Measurements from ENCODE around the gene CEP295NL.

CEP295NL gene

DNA sequence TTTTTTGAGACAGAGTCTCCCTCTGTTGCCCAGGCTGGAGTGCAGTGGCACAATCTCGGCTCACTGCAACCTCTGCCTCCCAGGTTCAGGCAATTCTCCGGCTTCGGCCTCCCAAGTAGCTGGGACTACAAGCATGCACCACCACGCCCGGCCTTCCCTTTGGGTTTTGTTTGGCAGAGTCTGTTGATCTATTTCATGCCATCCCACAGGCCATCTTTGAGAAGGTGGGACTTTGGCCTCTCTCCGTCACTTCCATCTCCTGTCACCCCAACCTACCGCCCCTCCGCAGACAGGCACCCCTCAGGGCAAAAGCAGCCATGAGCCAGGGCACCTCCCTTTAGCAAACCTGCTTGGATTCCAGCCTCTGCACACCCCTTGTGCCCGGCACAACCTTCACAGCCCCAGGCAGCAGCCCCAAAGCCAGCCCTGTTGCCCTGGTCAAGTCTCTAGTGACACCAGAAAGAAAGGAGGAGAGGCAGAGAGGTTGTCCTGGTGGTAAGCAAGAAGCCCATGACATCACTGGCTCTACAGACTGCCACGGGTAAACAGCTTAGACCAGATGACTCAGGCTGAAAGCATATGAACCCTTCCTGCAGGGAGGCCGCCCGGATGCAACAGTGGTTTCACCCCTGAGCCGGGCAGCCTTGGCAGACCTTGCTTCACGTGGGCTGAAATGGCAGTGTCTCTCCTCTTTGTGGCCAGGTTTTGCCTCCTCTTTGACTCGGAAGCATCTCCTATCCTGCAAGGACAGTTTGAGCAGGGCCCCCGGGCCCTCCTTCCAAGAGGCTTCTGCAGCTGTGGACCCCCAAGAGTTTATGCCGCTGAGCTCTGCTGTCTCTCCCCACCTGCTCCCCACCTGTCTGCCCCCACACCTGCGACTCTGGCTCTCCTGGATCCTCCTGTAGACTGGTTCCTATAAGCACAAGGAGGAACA, 30.3 kb upstream of the CEP295NL start:
- TF ChIP-seq, protein P1, sequence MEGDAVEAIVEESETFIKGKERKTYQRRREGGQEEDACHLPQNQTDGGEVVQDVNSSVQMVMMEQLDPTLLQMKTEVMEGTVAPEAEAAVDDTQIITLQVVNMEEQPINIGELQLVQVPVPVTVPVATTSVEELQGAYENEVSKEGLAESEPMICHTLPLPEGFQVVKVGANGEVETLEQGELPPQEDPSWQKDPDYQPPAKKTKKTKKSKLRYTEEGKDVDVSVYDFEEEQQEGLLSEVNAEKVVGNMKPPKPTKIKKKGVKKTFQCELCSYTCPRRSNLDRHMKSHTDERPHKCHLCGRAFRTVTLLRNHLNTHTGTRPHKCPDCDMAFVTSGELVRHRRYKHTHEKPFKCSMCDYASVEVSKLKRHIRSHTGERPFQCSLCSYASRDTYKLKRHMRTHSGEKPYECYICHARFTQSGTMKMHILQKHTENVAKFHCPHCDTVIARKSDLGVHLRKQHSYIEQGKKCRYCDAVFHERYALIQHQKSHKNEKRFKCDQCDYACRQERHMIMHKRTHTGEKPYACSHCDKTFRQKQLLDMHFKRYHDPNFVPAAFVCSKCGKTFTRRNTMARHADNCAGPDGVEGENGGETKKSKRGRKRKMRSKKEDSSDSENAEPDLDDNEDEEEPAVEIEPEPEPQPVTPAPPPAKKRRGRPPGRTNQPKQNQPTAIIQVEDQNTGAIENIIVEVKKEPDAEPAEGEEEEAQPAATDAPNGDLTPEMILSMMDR (IDR thresholded peaks at IDR 0.05; ENCODE audit: low read depth, low read length): no peak
- DNase-seq: no peak
- no peaks in the 10 kb centered on the region for H3K36me3 ChIP-seq
- peak overlapping the region; percentile 35 for H3K4me3 ChIP-seq (ENCODE audit: low read depth, low read length)
- no peaks in the 10 kb centered on the region for H3K9me3 ChIP-seq
- H3K4me1 ChIP-seq: peaks cover 25% of the 10 kb centered on the region
- H3K27me3 ChIP-seq: no peaks in the 10 kb centered on the region

- no peak overlapping the region for H3K4me3 ChIP-seq (ENCODE audit: low read depth, low read length)
- peaks cover 18% of the 10 kb centered on the region for H3K4me1 ChIP-seq
- H3K27me3 ChIP-seq: no peaks in the 10 kb centered on the region
- no peaks in the 10 kb centered on the region for H3K9me3 ChIP-seq
- no peaks in the 10 kb centered on the region for H3K36me3 ChIP-seq
- TF ChIP-seq, protein P1 (IDR thresholded peaks at IDR 0.05; ENCODE audit: low read depth, low read length): no peak
- DNase-seq: no peak
Measured at GRCh38 chr17:78929908-78930775, 27.1 kb upstream of the CEP295NL start.

DNA sequence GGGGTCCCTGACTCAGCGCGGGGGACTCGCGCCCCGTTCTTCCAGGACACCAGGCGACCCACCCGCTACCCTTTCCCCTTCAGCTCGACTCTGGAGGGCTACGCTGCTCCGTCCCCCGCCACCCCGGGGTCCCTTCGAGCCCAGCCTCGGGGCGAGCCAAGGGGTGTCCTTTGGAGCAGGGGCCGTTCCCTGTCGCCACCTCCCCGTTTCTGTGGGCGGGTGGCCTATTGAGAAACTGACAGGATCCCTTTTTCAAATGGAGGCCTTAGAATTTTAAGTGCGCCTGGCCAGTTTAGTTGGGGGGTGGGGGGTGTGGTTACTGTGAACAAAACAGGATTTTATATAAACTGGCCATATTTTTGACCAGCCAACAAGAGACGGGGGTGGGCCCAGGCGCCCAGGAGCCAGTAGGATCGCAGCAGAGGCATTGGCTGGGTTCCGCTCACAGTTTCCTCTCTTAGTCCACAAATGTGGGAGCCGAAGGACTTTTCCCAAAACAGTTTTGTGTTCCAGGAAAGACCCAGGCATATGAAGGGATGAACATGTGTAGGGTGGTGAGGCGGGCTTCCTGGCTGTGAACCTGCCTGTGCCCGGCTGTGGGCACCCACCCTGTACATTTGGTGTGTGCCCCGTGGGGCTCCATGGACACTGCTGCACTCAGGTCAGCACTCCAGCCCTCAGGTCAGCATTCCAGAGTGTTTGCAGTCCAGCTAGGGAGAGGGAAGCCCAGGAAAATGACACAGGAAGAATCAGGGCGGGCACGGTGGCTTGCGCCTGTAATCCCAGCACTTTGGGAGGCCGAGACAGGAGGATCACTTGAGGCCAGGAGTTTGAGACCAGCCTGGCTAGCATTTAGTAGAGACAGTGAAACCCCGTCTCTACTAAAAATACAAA, 22.9 kb upstream of the CEP295NL start:
- H3K9me3 ChIP-seq: no peaks in the 10 kb centered on the region
- TF ChIP-seq, protein P1 (IDR thresholded peaks at IDR 0.05; ENCODE audit: low read depth, low read length): no peak
- no peaks in the 10 kb centered on the region for H3K36me3 ChIP-seq
- H3K4me1 ChIP-seq: peaks cover 8% of the 10 kb centered on the region
- DNase-seq: no peak
- H3K27me3 ChIP-seq: no peaks in the 10 kb centered on the region
- H3K4me3 ChIP-seq (ENCODE audit: low read depth, low read length): peak overlapping the region; percentile 54

DNA sequence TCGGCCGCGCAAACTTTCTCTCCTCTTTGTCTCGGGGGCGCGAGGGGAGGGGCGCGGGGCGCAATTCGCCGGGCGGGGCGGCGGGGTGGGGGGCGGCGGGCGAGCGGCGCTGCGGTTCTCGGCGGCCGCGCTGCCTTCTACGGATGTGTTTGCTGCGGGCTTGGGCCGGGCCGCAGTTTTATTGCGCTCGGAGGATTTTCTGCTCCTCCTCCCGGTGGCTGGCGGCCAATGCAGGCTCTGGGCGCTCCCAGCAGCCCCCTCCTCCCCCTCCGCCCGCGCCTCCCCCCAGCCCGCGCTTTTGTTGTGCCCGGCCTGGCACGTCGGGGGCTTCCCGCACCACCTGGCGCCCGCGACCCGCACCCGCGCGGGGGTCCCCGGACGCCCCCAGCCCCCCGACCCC, 22.2 kb upstream of the CEP295NL start, which contains the start of gene TIMP2:
TIMP2 (minus strand) TSS at position 154 of the 400 bp plus-strand sequence. CDS start 299 bp downstream, outside the sequence.
- peak; percentile 93 for DNase-seq
- peaks cover 12% of the 10 kb centered on the region for H3K4me1 ChIP-seq
- H3K27me3 ChIP-seq: no peaks in the 10 kb centered on the region
- H3K36me3 ChIP-seq: no peaks in the 10 kb centered on the region
- H3K4me3 ChIP-seq (ENCODE audit: low read depth, low read length): peak within 1 kb of the TSS; percentile 61
- H3K9me3 ChIP-seq: no peaks in the 10 kb centered on the region
- TF ChIP-seq, protein P1 (IDR thresholded peaks at IDR 0.05; ENCODE audit: low read depth, low read length): peak; percentile 21; the same call in 1 of the 2 replicates

DNA sequence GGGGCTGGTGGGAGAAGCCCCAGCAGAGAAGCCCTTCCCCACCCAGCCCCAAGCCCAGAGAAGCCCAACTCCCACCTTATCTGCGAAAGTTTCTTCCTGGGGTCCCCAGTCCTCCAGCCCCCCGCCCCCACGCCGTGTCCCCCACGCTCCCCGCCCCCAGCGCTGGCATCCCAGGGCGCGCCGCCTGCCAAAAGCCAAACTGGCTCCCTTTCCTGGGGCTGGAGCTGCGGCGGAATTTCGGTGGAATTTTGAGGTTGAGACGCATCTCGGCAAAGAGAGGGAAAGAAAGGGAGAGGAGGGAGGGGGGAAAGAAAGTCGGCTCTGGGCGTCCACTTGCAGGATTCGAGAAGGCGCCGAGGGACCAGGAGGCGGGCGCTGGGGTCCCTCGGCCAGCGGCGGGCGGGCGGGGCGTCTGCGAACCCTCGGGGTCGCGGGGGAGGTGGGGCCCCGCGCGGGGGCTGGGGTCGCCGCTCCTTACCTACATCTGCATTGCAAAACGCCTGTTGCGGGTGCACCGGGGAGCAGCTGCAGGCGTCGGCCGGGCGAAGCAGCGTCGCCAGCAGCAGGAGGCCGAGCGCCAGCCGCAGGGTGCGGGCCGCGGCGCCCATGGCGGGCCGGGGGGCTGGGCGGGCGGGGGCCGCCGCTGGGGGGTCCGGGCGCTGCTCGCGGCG, 21.6 kb upstream of the CEP295NL start:
- Histone ChIP-seq H3K27me3 (no peaks in the 10 kb centered on the region), H3K4me3 (ENCODE audit: low read depth, low read length) (peak overlapping the region; percentile 61), H3K4me1 (peaks cover 12% of the 10 kb centered on the region), H3K9me3 (no peaks in the 10 kb centered on the region), H3K36me3 (no peaks in the 10 kb centered on the region)
- DNase-seq: no peak
- TF ChIP-seq, protein P1 (IDR thresholded peaks at IDR 0.05; ENCODE audit: low read depth, low read length): no peak

Measured in BE2C (cell line).